Fibroblast of peridontal ligament (primary cell): ENCODE results near the gene C16orf86.
"Not testable (repeated sequence)": the region's sequence is repeated elsewhere in the genome, so short reads cannot be mapped to it uniquely, and the experiment has no call there.

Experiments used
- DNase-seq: peaks from one replicate; pipeline ENCODE4 v3.0.0-alpha.2; 2010; ENCODE audit errors: extremely low read depth

C16orf86 gene

DNA sequence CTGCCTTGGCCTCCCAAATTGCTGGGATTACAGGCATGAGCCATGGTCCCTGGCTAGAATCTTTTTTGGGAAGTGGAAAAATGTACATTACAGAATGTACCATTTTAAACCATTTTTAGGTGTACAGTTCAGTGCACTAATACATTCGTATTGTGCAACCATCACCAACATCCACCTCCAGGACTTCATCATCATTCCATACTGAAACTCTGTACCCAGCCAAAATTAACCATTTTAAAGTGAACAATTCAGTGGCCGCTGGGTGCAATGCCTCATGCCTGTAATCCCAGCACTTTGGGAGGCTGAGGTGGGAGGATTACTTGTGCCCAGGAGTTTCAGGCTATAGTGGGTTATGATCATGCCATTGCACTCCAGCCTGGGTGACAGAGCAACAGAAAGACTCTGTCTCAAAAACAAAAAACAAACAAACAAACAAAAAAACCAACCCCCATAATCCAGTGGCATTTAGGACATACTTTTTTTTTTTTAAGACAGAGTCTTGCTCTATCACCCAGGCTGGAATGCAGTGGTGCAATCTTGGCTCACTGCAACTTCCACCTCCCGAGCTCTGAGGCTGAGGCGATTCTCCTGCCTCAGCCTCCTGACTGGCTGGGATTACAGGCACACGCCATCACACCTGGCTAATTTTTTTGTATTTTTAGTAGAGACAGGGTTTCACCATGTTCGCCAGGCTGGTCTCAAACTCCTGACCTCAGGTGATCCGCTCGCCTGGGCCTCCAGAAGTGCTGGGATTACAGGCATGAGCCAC lies 27.1 kb downstream of the C16orf86 start:
- not testable (repeated sequence) for DNase-seq

DNA sequence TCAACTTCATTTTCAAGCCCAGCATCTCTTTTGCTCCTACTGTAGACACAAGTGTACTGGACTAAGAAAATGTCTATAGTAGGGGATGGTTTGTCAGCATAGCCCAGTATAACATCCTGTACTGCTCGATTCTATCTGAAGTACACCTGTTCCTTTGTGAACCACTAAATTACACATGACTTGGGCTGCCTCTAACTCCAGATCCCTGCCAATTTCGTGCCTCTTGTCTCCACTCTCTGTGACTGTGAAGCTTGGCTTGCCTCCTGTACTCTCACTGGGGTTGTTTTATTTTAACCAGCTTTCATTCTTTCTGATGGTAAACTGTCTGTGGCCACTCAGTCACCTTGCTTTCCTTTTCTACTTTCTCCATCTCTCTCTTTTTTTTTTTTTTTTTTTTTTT lies 28.0 kb downstream of the C16orf86 start:
- no peak for DNase-seq

DNA sequence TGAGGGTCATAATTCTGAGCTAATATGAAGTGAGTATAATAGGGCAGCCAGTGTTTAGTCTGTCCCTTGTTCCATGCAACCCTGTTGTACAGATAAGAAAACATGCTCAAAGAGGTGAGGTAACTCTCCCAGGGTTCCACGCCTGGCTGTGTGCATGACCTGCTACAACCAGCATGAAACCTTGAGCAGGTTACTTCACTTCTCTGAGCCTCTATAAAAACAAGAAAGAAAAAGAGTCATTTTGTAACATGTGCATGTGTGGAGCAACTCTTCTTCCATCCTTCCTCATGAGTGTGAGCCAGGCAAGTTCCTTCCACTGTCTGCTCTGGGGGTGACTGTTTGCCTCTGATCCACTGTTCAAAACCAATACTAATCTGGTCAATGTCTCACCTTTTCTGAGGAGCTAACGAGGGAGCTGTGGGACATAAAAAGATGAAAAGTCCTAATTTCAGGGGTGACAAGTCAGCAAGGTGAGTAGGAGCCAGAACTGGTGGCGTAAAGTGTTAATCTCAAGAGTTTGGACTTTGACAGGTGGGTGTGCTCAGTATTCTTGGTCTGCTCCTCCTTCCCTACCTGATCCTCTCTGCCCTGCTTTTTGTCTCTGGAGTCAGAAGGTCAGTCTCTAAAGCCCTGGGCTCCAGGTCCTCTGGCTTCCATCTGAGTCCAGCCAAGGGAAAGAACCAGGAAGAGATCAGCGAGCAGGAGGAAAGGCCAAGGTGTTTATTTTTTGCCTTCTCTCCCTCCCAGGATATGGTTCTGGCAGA lies 31.0 kb downstream of the C16orf86 start:
- DNase-seq = no peak

DNA sequence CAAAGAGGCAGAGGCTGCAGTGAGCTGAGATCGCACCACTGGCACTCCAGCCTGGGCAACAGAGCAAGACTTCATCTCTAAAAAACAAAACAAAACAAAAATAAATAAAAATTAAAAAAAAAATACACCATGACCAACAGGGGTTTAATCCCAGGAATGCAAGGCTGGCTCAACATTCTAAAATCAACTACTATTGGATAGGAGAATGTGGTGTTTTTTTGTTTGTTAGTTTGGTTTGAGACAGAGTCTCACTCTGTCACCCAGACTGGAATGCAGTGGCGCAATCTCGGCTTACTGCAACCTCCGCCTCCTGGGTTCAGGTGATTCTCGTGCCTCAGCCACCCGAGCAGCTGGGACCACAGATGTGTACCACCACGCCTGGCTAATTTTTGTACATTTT lies 32.7 kb downstream of the C16orf86 start:
- no peak for DNase-seq

DNA sequence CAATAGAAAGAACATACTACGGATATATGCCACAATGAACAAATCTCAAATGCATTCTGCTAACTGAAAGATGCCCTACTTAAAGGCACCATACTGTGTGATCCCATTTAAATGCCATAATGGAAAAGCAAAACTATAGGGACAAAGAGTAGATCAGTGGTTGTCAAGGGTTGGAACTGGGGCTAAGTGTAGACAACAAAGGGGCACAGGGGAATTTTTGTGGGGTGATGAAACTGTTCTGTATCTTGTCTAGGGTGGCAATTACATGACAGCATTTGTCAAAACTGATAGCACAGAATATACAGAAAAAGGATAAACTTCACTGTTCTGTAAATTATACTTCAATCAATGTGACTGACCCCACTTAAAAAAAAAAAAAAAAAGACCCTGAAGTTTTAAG lies 34.8 kb downstream of the C16orf86 start:
- DNase-seq = no peak

DNA sequence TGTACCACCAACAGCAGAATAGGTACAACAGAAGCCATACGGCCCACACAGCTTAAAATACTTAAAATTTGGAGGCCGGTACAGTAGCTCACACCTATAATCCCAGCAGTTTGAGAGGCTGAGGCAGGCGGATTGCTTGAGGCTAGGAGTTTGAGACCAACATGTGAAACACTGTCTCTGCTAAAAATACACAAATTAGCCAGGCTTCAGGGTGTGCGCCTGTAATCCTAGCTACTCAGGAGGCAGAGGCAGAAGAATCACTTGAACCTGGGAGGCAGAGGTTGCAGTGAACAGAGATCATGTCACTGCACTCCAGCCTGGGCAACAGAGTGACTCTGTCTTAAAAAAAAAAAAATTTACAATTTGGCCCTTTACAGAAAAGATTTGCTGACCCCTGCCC lies 35.5 kb downstream of the C16orf86 start:
- DNase-seq = no peak

DNA sequence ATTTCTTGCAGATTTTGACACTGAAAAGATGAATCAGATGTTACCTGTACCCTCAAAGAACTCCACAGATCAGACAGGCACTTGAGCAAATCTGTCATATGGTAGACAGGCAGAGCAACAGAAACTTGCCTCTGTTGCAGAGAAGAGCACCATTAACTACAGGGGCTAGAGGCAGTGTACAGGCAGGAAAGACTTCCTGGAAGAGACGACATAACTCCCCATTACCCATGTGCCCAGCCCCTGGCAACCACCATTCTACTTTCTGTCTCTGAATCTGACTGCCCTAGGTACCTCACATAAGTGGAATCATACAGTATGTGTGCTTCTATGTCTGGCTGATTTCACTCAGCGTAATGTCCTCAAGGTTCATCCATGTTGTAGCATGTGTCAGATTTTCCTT lies 37.0 kb downstream of the C16orf86 start:
- DNase-seq = no peak

DNA sequence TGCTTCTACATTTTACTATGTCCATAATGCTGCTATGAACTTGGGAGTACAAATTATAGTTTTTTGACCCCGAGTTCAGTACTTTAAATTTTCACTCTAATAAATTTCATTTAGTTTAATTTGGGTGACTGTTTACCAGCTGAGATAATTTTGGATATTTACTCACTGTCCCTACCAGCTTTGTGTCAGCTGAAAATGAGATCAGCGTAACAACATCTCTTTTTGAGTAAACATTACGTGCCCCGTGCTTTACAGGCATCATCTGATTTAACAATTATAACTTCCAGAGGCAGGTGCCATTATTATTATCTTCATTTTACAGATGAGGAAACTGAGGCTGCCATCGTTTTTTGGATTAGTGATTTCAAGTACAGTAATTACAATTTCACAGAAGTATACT lies 37.5 kb downstream of the C16orf86 start:
- no peak for DNase-seq

DNA sequence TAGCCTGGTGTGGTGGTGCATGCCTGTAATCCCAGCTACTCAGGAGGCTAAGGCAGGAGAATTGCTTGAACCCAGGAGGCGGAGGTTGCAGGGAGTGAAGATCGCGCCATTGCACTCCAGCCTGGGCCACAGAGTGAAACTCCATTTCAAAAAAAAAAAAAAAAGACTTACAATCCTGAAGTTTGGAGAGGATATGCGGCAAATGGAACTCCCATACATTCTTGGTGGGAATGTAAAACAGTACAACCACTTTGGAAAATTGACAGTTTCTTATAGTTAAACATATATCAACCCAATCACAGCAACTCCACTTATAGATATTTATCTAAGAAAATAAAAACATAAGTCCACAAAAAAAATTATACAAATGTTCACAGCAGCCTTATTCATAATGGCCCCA lies 40.6 kb downstream of the C16orf86 start:
- DNase-seq = no peak

DNA sequence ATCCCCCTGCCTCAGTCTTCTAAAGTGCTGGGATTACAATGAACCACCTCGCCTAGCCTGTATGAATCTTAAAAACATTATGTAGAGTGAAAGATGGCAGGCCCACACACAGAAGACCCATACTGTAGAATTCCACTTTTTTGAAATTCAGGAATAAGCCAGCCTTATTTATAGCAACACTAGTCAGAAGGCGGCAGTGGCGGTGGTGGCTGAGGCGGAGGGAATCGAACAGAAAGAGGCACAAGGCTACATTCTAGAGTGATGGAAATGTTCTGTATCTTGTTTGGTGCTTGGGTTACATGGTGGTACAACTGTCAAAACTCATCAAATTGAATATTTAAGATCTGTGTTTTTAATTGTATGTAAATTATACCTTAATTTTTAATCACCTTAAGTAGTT lies 41.2 kb downstream of the C16orf86 start:
- no peak for DNase-seq

DNA sequence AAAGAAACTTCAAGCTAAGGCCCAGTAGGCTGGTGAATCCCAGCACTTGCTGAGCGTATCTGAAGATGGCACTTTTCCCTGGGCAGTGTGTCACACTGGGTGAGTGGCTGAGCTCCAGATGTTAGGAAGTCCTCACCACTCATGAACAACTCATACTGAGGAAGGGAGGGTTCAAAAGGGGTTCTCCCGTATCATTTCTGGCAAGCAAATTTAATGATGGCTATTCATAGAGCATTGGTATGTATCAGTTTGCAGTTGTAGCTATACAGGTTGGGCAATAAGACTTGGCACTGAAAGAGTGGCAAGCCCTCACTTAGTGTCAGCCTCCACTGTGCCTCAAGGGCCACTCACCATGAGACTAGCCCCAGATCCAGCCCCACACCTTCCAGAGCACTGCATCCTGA lies 41.8 kb downstream of the C16orf86 start:
- DNase-seq = peak; percentile 57

DNA sequence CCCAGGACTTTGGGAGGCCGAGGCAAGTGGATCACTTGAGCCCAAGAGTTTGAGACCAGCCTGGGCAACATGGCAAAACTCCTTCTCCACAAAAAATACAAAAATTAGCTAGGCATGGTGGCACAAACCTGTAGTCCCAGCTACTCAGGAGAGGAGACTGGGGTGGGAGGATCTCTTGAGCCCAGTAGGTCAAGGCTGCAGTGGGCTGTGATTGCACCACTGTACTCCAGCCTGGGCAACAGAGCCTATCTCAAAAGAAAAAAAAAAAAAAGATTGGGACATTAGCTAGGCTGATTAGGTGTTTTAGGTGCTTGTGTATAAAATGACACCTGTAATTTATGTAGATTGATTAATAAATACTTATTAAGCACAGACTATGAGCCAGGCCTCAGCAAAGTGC lies 42.4 kb downstream of the C16orf86 start:
- DNase-seq = no peak

DNA sequence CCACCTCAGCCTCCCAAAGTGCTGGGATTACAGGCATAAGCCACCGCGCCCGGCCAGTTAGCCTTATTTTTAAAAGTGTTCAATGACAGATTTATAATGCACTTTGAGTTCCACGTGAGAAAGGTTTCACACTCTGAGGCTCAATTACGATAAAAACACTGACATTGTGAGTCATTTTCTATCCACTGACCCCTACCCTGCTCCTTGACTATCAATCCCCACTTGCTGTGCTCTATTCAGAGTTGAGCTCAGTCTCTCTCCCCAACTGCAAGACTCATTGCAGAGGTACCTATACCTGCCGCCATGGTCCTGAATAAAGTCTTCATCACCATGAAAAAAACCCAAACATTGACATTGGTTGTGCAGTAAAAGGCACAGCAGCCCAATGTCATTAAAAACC lies 44.0 kb downstream of the C16orf86 start:
- no peak for DNase-seq

DNA sequence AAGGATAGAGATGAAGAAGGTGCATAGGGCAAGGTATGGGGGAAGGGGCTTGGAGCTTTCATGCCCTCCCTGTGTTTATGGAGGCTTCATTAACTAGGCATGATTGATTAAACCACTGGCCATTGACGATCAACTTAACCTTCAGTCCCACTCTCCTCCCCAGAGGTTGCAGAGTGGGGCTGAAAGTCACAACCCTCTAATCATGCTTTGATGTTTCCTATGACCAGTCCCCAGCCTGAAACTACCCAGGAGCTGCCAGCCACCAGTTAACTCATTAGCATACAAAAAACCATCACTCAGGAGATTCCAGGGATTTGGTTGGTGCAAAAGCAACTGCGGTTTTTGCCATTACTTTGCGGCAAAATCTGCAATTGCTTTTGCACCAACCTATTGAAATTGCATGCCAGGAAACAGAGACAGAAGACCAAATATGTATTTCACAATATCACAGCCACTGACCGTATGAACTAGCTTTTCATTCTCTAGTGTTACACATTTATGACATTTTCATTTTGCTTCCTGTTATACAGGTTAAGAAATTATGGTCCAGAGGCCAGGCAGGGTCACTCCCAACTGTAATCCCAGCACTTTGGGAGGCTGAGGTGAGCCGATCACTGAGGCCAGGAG lies 47.1 kb downstream of the C16orf86 start:
- DNase-seq = no peak

DNA sequence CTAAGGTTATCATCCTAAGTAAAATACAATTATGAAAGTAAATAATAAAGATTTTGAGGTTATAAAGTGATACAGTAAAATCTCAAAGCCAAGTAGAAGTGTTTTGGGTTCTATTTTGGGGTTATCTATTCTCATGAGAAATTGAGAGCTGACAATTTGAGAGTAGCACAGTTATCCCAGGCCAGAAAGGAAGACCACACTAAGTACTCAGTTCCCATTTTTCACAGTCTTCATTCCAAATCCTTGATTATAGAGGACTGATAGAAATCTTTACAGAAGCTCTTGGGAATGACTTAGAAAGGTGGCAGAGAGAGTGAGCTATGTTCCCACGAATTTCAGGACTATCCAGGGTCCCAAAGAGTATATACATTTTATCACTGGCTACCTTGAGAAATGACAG lies 47.9 kb downstream of the C16orf86 start:
- DNase-seq = no peak

DNA sequence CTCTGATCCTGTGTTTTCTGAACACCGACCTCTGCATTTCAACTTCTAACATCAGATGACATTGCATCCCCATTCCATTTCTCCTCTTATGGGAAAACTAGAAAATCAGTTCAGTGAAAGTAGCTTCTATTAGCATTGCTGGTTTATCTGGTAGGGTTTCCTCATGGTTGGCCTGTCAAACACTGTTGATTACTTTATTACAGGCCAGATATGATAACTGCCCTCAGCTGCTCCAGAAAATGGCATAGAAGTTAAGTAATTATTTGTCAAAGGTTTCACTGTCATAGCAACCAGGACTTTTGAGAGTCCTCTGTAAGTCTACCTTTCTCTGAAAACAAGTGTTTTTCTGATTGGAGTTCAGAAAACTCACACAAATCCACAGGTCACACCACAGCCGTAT lies 49.5 kb downstream of the C16orf86 start:
- no peak for DNase-seq
